PC-9 (cell line): ENCODE results near the gene HMGA1.

ENCODE experiments used
- CTCF ChIP-seq: fragments of 200-600 bp; sonication (generic); conservative IDR thresholded peaks from 2 replicates; pipeline ENCODE4 v1.6.1; 2017; ENCODE audit warnings: mixed run types, antibody characterized with exemption, mild to moderate bottlenecking, moderate library complexity
- EZH2 ChIP-seq: fragments of 200-600 bp; sonication (generic); IDR thresholded peaks from 2 replicates; pipeline ENCODE4 v1.8.0; 2017; ENCODE audit warnings: antibody characterized with exemption, low read depth

- peak; percentile 6; the same call in 1 of the 2 replicates for TF ChIP-seq CTCF
- TF ChIP-seq EZH2: no peak
These were observed 1.2 kb upstream of the HMGA1 start for GRCh38 chr6:34235307-34236130.
